GM19452 (cell line): Measurements from ENCODE around the gene CHIA.
A peak's percentile ranks its signal among the peaks of the same experiment; 100 is the strongest.
"Not testable (repeated sequence)": the region's sequence is repeated elsewhere in the genome, so short reads cannot be mapped to it uniquely, and the experiment has no call there.

ENCODE experiments used
- ATAC-seq: cut with Tn5 transposase; IDR thresholded peaks from one replicate; pipeline ENCODE4 v1.9.1; 2021; ENCODE audit not compliant: unreplicated experiment

The CHIA gene

GRCh38 chr1:111283838-111284237 lies 6.8 kb upstream of the CHIA start:
- no peak for ATAC-seq

DNA sequence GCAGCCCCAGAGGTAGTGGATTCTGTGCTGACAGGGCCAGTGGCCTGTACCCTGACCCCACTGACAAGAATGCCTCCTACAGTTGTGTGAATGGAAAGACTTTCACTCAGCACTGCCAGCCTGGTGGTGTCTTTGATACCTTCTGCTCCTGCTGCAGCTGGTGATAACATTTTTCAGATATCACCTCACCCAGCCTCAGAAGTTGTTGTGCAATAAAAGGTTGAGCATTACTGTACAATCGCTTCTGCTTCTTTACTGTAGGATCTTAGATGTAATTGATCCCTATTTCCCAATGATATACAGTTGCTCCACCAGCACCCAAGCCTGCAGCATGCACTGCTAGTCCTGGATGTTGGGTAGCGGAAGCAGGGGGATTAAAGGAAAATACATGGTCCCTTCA lies 4.8 kb upstream of the CHIA start:
- ATAC-seq = no peak

DNA sequence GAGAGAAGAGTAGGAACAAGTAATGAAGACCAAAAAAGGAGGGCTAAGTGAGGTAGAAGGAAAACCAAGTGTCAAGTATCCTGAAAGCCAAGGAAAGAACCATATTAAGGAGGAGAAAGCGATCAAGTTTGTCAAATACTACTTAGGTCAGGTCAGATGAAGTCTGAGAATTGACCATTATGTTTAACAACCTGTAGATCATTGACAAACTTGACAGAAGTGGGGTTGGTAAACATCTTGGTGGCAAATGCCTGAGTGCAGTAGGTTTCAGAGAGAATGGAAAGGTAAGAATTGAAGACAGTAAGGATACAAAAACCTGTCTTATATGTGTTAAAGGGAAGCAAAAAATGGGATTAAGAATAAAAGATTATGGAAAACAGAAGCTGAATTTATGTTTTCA lies 3.7 kb upstream of the CHIA start:
- ATAC-seq = no peak

DNA sequence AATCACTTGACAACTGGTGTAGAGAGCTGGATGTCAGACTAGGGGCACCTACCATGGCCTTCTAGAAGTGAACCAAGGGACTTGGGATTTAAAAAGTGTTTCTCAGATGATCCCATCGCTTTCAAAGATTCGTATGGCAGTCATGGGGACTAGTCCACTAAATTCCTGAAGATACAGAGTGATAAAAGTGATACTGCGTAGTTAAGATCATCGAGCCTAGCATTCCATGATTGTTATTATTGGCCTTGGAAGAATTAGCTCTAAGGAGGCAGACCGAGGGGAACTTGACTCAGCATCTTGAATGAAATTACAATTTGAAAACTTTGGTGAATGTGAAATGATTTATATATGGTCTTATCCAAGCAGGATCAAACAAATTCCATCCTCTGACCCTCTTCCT lies 1.3 kb upstream of the CHIA start:
- ATAC-seq = no peak

GRCh38 chr1:111290104-111290503 lies 547 bp upstream of the CHIA start:
- ATAC-seq = no peak

GRCh38 chr1:111294390-111294789 lies 3.7 kb downstream of the CHIA start:
- no peak for ATAC-seq

DNA sequence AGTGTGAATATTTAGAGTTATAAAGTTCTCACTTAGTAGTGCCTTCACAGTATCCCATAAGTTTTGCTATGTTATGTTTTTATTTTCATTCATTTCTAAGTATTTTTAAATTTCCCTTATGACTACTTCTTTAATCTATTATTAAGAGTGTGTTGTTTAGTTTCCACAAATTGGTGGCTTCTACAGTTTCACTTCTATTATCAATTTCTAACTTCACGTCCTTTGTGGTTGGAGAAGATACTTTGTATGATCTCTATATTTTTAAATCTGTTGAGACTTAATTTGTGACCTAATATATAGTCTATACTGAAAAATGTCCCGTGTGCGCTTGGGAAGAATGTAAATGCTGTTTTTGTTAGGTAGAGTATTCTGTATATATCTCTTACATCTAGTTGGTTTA lies 11.7 kb downstream of the CHIA start:
- ATAC-seq = no peak

DNA sequence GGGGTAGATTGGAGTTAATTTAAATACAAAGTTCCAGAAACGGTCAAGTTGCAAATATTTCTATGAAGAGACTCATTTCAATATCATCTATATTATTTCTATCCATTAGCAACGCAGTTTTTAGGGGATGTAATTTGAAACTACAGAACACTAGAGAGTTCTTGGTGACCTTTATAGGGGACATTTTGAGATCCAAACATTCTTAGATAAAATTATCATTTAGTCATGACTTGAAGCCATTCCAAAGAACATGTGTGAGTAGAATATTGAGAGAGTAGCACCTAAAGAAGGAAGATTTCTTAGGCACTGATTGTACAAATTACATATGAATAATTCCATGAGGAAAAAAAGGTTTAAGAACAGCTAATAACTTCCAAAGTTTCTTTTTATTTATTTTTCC lies 19.0 kb downstream of the CHIA start:
- no peak for ATAC-seq

- ATAC-seq = no peak
Measured at GRCh38 chr1:111318523-111318922, 27.9 kb downstream of the CHIA start.

DNA sequence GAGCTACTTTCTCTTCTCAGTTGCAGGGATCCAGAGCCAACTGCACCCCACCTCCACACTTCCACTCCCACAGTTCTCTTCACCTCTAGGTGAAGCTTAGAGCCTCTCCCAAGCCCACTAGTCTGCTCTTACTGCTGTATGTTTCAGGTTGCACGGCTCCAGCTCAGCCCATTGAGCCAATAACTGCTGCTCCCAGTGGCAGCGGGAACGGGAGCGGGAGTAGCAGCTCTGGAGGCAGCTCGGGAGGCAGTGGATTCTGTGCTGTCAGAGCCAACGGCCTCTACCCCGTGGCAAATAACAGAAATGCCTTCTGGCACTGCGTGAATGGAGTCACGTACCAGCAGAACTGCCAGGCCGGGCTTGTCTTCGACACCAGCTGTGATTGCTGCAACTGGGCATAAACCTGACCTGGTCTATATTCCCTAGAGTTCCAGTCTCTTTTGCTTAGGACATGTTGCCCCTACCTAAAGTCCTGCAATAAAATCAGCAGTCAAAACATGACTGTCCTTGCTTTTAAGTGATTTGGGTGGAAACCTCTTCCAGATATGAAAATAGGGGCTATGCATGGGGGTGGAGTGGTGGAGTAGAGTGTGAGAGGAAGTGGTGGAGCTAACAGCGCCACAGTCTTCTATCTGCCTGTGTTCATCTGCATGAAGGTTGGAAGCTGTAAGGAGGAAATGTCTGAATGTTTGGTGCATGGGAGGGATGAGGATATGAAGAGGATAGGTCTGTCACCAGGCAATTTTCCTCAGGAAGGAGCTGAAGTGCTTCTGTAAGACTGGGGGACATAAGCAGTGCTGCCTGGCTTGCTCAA lies 29.6 kb downstream of the CHIA start:
- no peak for ATAC-seq

GRCh38 chr1:111323231-111323630 lies 32.6 kb downstream of the CHIA start:
- no peak for ATAC-seq

DNA sequence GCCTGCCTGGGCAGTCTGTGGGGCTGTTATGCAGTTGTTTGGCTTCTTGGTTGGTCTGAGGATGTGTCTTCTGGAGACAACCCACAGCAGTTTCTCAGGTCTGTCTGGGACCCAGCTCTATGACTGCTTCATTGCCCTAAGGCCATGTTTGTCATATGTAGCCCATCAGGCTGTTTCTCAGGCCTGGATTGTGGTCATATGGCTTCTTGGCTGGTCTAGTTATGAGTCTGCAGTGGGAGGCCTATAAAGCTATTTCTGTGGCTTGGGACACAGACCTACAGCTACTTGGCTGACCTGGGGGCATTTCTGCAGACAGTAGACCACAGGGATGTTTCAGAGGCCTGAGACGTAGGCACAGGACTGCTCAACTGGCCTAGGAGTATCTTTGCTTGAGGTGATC lies 41.5 kb downstream of the CHIA start:
- peak; percentile 80 for ATAC-seq

DNA sequence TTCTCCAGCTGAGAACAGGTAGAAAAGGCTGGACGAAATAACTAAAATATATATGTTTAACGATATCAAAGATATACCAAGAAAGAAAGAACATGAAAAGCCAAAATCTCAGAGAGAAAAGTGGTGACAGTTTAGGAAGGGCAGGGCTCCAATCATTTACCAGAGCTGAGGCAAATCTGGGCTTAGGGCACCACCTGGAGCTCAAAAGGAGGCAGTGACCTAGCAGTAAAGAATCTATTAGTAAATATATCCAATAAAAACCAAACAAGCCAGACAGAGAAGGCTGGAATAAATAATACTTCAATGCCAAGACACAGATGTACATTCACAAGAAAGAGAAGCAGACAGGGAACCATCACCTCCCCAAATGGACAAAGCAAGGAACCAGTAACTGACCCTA lies 43.5 kb downstream of the CHIA start:
- ATAC-seq = no peak

GRCh38 chr1:111335214-111335877 lies 44.7 kb downstream of the CHIA start:
- ATAC-seq = not testable (repeated sequence)

GRCh38 chr1:111338849-111339248 lies 48.2 kb downstream of the CHIA start:
- not testable (repeated sequence) for ATAC-seq

DNA sequence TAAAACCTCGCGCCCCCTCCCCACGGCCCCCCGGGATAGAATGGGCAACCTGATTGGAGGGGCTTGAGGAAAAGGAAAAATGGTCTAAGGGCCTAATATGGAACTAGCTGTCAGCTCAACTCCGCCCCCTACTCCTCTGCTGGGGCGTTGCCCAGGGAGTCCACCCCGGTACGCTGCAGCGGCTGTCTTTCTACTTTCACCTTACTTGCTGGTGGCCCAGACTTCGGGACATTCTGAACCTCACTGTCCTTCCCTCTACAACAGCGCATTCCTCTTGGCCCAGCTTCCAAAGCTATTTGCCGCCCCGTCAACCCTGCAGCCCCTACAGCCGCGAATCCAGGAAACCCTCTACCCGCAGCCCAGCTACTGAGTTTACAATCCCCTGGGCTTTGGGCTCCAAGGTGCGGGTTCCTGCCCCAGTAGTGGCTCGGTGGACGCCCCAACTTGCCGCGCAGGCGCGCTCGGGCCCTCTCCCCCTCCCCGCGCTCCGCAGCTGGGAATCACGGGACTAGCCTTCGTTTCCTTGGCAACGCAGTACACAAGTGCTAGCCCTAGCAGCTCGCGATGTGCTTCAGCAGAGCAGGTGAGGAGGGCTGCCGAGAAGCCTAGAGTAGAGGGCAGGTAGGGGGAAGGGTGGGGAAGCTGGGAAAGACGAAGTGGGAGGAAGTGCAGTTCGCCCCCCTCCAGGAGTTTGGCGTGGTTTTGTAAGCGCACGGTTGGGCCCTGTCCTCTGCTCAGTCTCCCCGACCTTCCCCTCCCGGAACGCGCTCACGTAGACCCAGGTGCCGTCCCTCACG lies 55.6 kb downstream of the CHIA start:
- peak; percentile 85 for ATAC-seq

DNA sequence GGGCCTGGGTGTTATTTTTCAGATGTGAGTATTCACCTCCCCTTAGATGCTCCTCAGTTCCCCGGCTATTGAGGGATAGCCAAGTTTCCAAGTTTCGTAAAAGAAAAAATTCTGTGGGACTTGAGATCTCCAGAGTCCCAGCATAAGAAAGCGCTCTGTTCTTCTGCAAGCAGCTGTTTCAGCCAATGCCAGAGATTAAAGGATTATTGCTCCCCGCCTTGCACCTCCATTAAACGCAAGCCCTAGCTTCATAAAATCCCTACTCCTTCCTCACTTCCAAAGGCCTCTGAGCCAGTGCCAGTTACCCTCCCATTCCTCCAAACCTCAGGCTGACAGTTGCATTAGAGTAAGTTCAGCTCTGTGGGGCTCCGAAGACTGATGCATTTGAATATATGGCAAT lies 56.4 kb downstream of the CHIA start:
- no peak for ATAC-seq

GRCh38 chr1:111351700-111352099 lies 61.0 kb downstream of the CHIA start:
- no peak for ATAC-seq

- ATAC-seq = no peak
Measured at GRCh38 chr1:111354584-111354983, 63.9 kb downstream of the CHIA start.

DNA sequence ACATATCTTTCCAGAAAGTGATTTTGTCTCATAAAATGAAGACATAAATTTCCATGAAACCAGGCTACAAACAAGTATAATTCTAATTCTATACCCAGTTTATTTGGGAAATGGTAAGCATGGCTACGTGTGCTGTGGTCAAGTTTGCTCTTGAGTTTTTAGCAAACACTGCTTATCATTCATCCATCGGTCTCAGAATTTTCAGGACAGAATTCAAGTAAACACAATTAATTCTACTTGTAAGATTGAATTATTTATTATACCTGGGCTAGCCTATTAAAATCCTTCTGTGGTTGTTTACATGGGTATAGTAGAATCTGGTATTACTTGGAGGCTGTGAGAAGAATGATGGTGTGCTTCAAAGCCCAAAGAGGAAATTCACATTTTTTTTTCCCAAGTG lies 68.3 kb downstream of the CHIA start:
- ATAC-seq = no peak

GRCh38 chr1:111359376-111359775 lies 68.7 kb downstream of the CHIA start:
- ATAC-seq = no peak

GRCh38 chr1:111360257-111360656 lies 69.6 kb downstream of the CHIA start:
- ATAC-seq = not testable (repeated sequence)
